Measurements from ENCODE around the gene SPON1. TPM values are rescaled to one million over a fixed set of nuclear protein-coding genes. Genes with fewer than 3 reads are reported as not detected.

Gene SPON1
- polyA plus RNA-seq, 2 of the 4 experiments (the other 2 are of a cell fraction), result not detected

DNA sequence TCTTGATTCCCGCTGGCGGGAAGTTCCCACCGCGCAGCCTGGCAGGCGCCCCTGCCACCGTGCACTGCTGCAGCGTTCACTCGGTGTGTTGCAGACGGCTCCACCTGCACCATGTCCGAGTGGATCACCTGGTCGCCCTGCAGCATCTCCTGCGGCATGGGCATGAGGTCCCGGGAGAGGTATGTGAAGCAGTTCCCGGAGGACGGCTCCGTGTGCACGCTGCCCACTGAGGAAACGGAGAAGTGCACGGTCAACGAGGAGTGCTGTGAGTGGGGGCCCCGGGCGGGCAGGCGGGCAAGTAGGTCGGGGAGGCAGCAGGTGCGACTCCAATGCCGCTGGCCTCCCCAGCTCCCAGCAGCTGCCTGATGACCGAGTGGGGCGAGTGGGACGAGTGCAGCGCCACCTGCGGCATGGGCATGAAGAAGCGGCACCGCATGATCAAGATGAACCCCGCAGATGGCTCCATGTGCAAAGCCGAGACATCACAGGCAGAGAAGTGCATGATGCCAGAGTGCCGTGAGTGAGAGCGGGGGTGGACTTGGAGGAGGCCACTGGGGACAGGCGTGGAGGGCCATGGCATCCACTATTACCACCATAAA is 296.8 kb downstream of the SPON1 start:
- DNase-seq (ENCODE audit: low read depth in 1 of 2, low spot score in 1 of 2) (no peak), ATAC-seq (no peak), FAIRE-seq (no peak)
- ChIA-PET POLR2A (no interaction called here), CTCF (interaction anchor here (1.0 to 3.0 kb wide), 3 partner anchors 9 to 159 kb away, joined by 3 to 11 read pairs (median 5); no protein-coding TSS in a partner anchor)
- peaks cover 20% of the 10 kb centered on the region for H3K4me1 ChIP-seq
- no peaks in the 10 kb centered on the region for H3K9me3 ChIP-seq
- no peak overlapping the region for H3K4me3 ChIP-seq
- WGBS (ENCODE audit: missing lambda C conversion rate), result 90% methylated on average over 31 of the region's 38 CpGs
- peak overlapping the region in 1 of 2 experiments; percentile 65; a peak in 3 of 6 replicates for H3K27ac ChIP-seq
- TF ChIP-seq, protein P1, sequence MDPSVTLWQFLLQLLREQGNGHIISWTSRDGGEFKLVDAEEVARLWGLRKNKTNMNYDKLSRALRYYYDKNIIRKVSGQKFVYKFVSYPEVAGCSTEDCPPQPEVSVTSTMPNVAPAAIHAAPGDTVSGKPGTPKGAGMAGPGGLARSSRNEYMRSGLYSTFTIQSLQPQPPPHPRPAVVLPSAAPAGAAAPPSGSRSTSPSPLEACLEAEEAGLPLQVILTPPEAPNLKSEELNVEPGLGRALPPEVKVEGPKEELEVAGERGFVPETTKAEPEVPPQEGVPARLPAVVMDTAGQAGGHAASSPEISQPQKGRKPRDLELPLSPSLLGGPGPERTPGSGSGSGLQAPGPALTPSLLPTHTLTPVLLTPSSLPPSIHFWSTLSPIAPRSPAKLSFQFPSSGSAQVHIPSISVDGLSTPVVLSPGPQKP (IDR thresholded peaks at IDR 0.05; ENCODE audit: low read depth, low read length), result no peak
- TF ChIP-seq, protein P2, sequence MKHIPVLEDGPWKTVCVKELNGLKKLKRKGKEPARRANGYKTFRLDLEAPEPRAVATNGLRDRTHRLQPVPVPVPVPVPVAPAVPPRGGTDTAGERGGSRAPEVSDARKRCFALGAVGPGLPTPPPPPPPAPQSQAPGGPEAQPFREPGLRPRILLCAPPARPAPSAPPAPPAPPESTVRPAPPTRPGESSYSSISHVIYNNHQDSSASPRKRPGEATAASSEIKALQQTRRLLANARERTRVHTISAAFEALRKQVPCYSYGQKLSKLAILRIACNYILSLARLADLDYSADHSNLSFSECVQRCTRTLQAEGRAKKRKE (CRISPR knock-in tag; IDR thresholded peaks at IDR 0.05; ENCODE audit: low read depth), result no peak
- TF ChIP-seq ZNF302 (CRISPR knock-in tag; IDR thresholded peaks at IDR 0.05) (no peak), CHD2 (IDR thresholded peaks at IDR 0.05; ENCODE audit: low read length, partially characterized antibody) (no peak), ESRRA (IDR thresholded peaks at IDR 0.05; ENCODE audit: borderline replicate concordance, low read length) (no peak), GATA3 (IDR thresholded peaks at IDR 0.05; ENCODE audit: borderline replicate concordance) (no peak)
- TF ChIP-seq, protein P3, sequence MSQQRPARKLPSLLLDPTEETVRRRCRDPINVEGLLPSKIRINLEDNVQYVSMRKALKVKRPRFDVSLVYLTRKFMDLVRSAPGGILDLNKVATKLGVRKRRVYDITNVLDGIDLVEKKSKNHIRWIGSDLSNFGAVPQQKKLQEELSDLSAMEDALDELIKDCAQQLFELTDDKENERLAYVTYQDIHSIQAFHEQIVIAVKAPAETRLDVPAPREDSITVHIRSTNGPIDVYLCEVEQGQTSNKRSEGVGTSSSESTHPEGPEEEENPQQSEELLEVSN (IDR thresholded peaks at IDR 0.05; ENCODE audit: borderline replicate concordance, low read depth), result no peak
- peak overlapping the region; percentile 63; the same call in 2 of the 3 replicates for H3K4me2 ChIP-seq

DNA sequence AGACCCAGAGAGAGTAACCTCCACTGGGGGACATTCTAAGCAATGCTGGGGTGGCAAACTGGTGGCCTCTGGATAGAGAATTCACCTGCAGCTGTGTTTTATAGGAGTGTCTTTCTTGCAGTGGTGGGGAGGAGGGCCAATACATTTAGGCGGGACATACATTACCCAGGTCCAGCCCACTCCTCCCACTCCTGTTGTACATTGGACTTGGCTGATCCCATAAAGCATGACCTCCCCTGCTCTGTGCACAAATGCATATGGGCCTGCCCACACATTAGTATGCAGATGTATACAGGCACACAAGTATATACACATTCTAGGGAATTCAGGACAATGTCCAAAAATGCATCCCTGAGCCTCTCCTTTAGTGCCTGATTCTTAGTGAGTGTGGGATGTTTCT is 297.4 kb downstream of the SPON1 start:
- TF ChIP-seq KDM5A (IDR thresholded peaks at IDR 0.05), result no peak
- TF ChIP-seq EHMT2 (IDR thresholded peaks at IDR 0.05; ENCODE audit: low read depth), result no peak
- no peak for TF ChIP-seq MYC (IDR thresholded peaks at IDR 0.05; ENCODE audit: borderline replicate concordance, low read length)
- no peak for TF ChIP-seq ZFP36 (IDR thresholded peaks at IDR 0.05; ENCODE audit: borderline replicate concordance, partially characterized antibody)
- TF ChIP-seq CBX2 (IDR thresholded peaks at IDR 0.05; ENCODE audit: borderline replicate concordance, low read depth), result no peak
- no peak for TF ChIP-seq EP300 (IDR thresholded peaks at IDR 0.05)
- no peak for TF ChIP-seq JUN (IDR thresholded peaks at IDR 0.05)
- no peak for TF ChIP-seq TP53 (CRISPR knock-in tag; IDR thresholded peaks at IDR 0.05)
- no peak for TF ChIP-seq ZSCAN20 (CRISPR knock-in tag; IDR thresholded peaks at IDR 0.05)
- TF ChIP-seq, protein P4, sequence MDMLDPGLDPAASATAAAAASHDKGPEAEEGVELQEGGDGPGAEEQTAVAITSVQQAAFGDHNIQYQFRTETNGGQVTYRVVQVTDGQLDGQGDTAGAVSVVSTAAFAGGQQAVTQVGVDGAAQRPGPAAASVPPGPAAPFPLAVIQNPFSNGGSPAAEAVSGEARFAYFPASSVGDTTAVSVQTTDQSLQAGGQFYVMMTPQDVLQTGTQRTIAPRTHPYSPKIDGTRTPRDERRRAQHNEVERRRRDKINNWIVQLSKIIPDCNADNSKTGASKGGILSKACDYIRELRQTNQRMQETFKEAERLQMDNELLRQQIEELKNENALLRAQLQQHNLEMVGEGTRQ (IDR thresholded peaks at IDR 0.05), result no peak
- TF ChIP-seq HDAC2 (IDR thresholded peaks at IDR 0.05), result no peak
- TF ChIP-seq RFX5 (IDR thresholded peaks at IDR 0.05), result no peak
- TF ChIP-seq, protein P5, sequence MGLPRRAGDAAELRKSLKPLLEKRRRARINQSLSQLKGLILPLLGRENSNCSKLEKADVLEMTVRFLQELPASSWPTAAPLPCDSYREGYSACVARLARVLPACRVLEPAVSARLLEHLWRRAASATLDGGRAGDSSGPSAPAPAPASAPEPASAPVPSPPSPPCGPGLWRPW (IDR thresholded peaks at IDR 0.05), result no peak
- TF ChIP-seq HOXA7 (CRISPR knock-in tag; IDR thresholded peaks at IDR 0.05), result no peak
- no peak for TF ChIP-seq FOSL2 (IDR thresholded peaks at IDR 0.05)
- no peak for TF ChIP-seq FOSL2 (CRISPR knock-in tag; IDR thresholded peaks at IDR 0.05)
- no peak for TF ChIP-seq HOXB5 (CRISPR knock-in tag; IDR thresholded peaks at IDR 0.05)
- no peak for TF ChIP-seq EHF (CRISPR knock-in tag; IDR thresholded peaks at IDR 0.05)
- ChIA-PET CTCF (interaction anchor here (3.0 kb wide), 1 partner anchor 9 kb away, joined by 11 read pairs; no protein-coding TSS in a partner anchor), POLR2A (no interaction called here)
- FAIRE-seq (no peak), ATAC-seq (no peak), DNase-seq (ENCODE audit: low read depth in 1 of 2, low spot score in 1 of 2) (no peak)
- no peak overlapping the region for H3K4me3 ChIP-seq
- H3K9me3 ChIP-seq, result no peaks in the 10 kb centered on the region
- H3K4me1 ChIP-seq, result peaks cover 20% of the 10 kb centered on the region
- no peak overlapping the region for H3K4me2 ChIP-seq
- WGBS (ENCODE audit: missing lambda C conversion rate), result 92% methylated on average over 1 of the region's 1 CpG
- 0 out of 6 replicates have a peak overlapping the region, but pooled peaks of 1 of the 2 experiments have one; percentile 65 for H3K27ac ChIP-seq

Measured in A549 (cell line).